ENCODE data around the gene SLCO4A1.
"Not testable (repeated sequence)": the region's sequence is repeated elsewhere in the genome, so short reads cannot be mapped to it uniquely, and the experiment has no call there.

Gene SLCO4A1

DNA sequence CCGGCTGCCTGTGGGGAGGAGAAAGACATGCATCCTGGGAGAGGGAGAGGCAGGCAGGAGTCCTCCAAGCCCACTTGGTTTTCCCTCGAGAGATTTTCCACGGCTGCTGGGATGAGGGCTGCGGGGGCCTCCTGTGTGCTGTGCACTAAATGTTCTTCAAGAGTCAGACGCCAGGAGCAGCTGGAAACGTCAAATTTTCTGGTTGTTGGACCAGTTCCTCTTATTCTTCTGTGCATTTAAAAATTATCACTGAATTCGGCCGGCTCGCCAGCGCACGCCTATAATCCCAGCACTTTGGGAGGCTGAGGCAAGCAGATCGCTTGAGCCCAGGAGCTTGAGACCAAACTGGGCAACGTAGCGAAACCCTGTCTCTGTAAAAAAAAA, 33.6 kb downstream of the SLCO4A1 start:
- FAIRE-seq (no peak), DNase-seq (ENCODE audit: insufficient read length, low spot score) (no peak)
- TF ChIP-seq, protein P1, sequence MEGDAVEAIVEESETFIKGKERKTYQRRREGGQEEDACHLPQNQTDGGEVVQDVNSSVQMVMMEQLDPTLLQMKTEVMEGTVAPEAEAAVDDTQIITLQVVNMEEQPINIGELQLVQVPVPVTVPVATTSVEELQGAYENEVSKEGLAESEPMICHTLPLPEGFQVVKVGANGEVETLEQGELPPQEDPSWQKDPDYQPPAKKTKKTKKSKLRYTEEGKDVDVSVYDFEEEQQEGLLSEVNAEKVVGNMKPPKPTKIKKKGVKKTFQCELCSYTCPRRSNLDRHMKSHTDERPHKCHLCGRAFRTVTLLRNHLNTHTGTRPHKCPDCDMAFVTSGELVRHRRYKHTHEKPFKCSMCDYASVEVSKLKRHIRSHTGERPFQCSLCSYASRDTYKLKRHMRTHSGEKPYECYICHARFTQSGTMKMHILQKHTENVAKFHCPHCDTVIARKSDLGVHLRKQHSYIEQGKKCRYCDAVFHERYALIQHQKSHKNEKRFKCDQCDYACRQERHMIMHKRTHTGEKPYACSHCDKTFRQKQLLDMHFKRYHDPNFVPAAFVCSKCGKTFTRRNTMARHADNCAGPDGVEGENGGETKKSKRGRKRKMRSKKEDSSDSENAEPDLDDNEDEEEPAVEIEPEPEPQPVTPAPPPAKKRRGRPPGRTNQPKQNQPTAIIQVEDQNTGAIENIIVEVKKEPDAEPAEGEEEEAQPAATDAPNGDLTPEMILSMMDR (IDR thresholded peaks at IDR 0.05; ENCODE audit: insufficient read depth, missing control alignments): no peak

GRCh38 chr20:62676976-62677375, 34.7 kb downstream of the SLCO4A1 start:
- TF ChIP-seq, protein P1 (IDR thresholded peaks at IDR 0.05; ENCODE audit: insufficient read depth, missing control alignments): no peak
- DNase-seq (ENCODE audit: insufficient read length, low spot score) (no peak), FAIRE-seq (no peak)

- FAIRE-seq: no peak
Observed at GRCh38 chr20:62677678-62678077, 35.4 kb downstream of the SLCO4A1 start.

GRCh38 chr20:62678553-62678952, 36.2 kb downstream of the SLCO4A1 start:
- FAIRE-seq: no peak
- DNase-seq (ENCODE audit: insufficient read length, low spot score): no peak
- TF ChIP-seq, protein P1 (IDR thresholded peaks at IDR 0.05; ENCODE audit: insufficient read depth, missing control alignments): no peak

More at GRCh38 chr20:62677678-62678077, 35.4 kb downstream of the SLCO4A1 start:
- TF ChIP-seq, protein P1 (IDR thresholded peaks at IDR 0.05; ENCODE audit: insufficient read depth, missing control alignments): no peak
- no peak for DNase-seq (ENCODE audit: insufficient read length, low spot score)

GRCh38 chr20:62679978-62680589, 37.8 kb downstream of the SLCO4A1 start:
- FAIRE-seq: no peak
- TF ChIP-seq, protein P1 (IDR thresholded peaks at IDR 0.05; ENCODE audit: insufficient read depth, missing control alignments): no peak

DNA sequence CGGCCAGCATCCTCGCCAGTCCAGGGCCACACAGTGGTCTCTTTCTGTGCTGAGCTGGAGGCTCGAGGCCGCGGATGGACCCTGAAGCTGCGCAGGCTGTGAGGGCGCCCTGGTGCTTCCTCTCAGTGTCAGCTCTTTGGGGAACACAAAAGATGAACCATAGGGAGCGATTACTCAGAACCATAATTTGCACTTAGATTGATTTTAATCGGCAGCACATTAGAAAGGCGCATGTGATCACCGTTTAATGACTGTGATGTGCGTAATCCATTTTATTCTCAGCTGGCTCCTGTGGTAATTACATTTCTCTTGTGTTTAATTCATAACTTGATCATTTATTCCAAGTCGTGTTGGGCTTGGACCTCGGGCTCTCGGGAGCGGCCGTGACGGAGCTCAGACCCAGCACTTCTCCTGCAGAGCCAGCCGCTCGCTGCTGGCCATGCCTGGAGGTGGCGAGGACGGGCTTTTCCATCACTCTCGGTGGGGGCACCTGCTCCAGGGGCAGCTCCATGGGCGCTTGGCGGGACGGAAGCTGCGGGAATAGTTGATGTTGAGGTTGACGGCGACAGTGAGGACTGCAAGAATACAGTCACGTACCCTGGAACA, 40.7 kb downstream of the SLCO4A1 start:
- FAIRE-seq (no peak), DNase-seq (ENCODE audit: insufficient read length, low spot score) (no peak)
- TF ChIP-seq, protein P1 (IDR thresholded peaks at IDR 0.05; ENCODE audit: insufficient read depth, missing control alignments): no peak

More at GRCh38 chr20:62679978-62680589, 37.8 kb downstream of the SLCO4A1 start:
- no peak for DNase-seq (ENCODE audit: insufficient read length, low spot score)

- FAIRE-seq; DNase-seq (ENCODE audit: insufficient read length, low spot score): not testable (repeated sequence)
Observed at GRCh38 chr20:62683660-62684322, 41.5 kb downstream of the SLCO4A1 start.

All from D721Med (cell line).